Upper lobe of right lung (tissue), 1 donor: Measurements from ENCODE around the gene MYO7B. TPM values are rescaled to one million over a fixed set of nuclear protein-coding genes. Genes with fewer than 3 reads are reported as not detected.

ENCODE experiments used
- ATAC-seq: fragments of 200-7000 bp; cut with Tn5 transposase; one replicate; pipeline ENCODE4 v1.9.1; 2020; ENCODE audit warnings: mild to moderate bottlenecking, moderate library complexity
- DNase-seq: peaks from one replicate; pipeline ENCODE4 v3.0.0-alpha.2; 2020
- H3K27ac ChIP-seq: fragments of 200-600 bp; one replicate; pipeline ENCODE4 v1.8.0; 2022
- H3K27me3 ChIP-seq: fragments of 200-600 bp; one replicate; pipeline ENCODE4 v1.8.0; 2022; ENCODE audit warnings: mild to moderate bottlenecking
- H3K36me3 ChIP-seq: fragments of 200-600 bp; one replicate; pipeline ENCODE4 v1.8.0; 2022
- H3K4me1 ChIP-seq: fragments of 200-600 bp; one replicate; pipeline ENCODE4 v1.8.0; 2022
- H3K4me3 ChIP-seq: fragments of 200-600 bp; one replicate; pipeline ENCODE4 v1.8.0; 2022; ENCODE audit warnings: mild to moderate bottlenecking
- H3K9me3 ChIP-seq: fragments of 200-600 bp; one replicate; pipeline ENCODE4 v1.8.0; 2022
- CTCF ChIP-seq: fragments of 200-600 bp; IDR thresholded peaks from one replicate; pipeline ENCODE4 v1.8.0; 2022; ENCODE audit warnings: antibody characterized with exemption
- intact Hi-C: fragments of 100-400 bp; cut with DNase I; formaldehyde crosslinking; loops from one replicate; pipeline ENCODE4 v1.11.0; 2022
- total RNA-seq: library from RNA; stranded (reverse); fragmentation: NEBNext Ultra II Directional; extraction: Animal tissue kit (Norgen Biotek cat#: 25700); gene quantifications from one replicate; pipeline ENCODE4 v1.2.1, GENCODE V29; 2021
- donor health status: DM: no; HTN: yes; CAD: no; lungs with severe emphysema.

Gene MYO7B
- total RNA-seq, 1 donor from 2014 or later = 2.2 TPM

- H3K9me3 ChIP-seq = no peaks in the 10 kb centered on the region
- no peak overlapping the region for H3K27ac ChIP-seq
- H3K4me3 ChIP-seq = no peak overlapping the region
- DNase-seq (no peak), ATAC-seq (no peak)
- no peaks in the 10 kb centered on the region for H3K27me3 ChIP-seq
- no peaks in the 10 kb centered on the region for H3K4me1 ChIP-seq
- H3K36me3 ChIP-seq = no peaks in the 10 kb centered on the region
- no peak for TF ChIP-seq CTCF
- intact Hi-C loops = no loop called here
These were observed 63.7 kb downstream of the MYO7B start for GRCh38 chr2:127599211-127599610.

- peak; percentile 8 for DNase-seq
- H3K27ac ChIP-seq = no peak overlapping the region
- no peak for ATAC-seq
These were observed 69.5 kb downstream of the MYO7B start for GRCh38 chr2:127604986-127605385.

GRCh38 chr2:127605691-127606263, 70.3 kb downstream of the MYO7B start:
- no peak overlapping the region for H3K4me3 ChIP-seq
- no peak overlapping the region for H3K27ac ChIP-seq
- no peaks in the 10 kb centered on the region for H3K9me3 ChIP-seq
- no peaks in the 10 kb centered on the region for H3K27me3 ChIP-seq
- ATAC-seq (no peak), DNase-seq (peak; percentile 34)
- TF ChIP-seq CTCF = no peak
- no peaks in the 10 kb centered on the region for H3K36me3 ChIP-seq
- intact Hi-C loops = no loop called here
- H3K4me1 ChIP-seq = no peaks in the 10 kb centered on the region

More at GRCh38 chr2:127604986-127605385, 69.5 kb downstream of the MYO7B start:
- intact Hi-C loops = no loop called here
- Histone ChIP-seq H3K36me3 (no peaks in the 10 kb centered on the region), H3K27me3 (no peaks in the 10 kb centered on the region), H3K9me3 (no peaks in the 10 kb centered on the region), H3K4me1 (no peaks in the 10 kb centered on the region), H3K4me3 (no peak overlapping the region)
- TF ChIP-seq CTCF = no peak

GRCh38 chr2:127606625-127607398, 71.3 kb downstream of the MYO7B start:
- TF ChIP-seq CTCF = no peak
- Histone ChIP-seq H3K36me3 (no peaks in the 10 kb centered on the region), H3K4me3 (no peak overlapping the region), H3K4me1 (no peaks in the 10 kb centered on the region), H3K27ac (no peak overlapping the region), H3K27me3 (no peaks in the 10 kb centered on the region), H3K9me3 (no peaks in the 10 kb centered on the region)
- intact Hi-C loops = no loop called here
- peak; percentile 58 for DNase-seq
- ATAC-seq = no peak

DNA sequence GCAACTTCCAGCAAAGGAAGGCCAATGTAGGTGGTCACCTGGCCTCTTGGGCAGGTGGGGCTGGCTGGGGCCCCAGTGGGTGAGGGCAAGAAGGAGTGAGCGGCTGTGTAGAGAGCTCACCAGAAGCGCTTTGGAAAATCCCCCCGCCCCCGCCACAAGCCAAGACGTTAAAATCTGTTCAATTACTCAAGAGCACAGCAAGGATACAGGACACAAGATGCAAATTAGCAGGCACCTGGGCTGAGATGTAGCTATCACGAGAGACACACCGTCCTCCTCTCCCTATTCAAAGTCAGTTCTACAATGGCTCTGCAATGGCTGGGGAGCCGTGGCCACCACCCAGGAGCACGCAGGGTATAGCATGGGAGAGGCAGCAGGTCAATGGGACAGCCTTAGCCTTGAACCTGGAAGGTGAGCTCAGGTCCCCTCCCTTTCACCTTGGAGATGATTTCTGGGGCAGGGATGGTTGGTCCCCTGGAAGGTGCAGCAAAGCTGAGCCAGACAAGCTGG, 72.0 kb downstream of the MYO7B start:
- Histone ChIP-seq H3K27me3 (no peaks in the 10 kb centered on the region), H3K27ac (no peak overlapping the region), H3K9me3 (no peaks in the 10 kb centered on the region), H3K4me3 (no peak overlapping the region), H3K36me3 (no peaks in the 10 kb centered on the region), H3K4me1 (no peaks in the 10 kb centered on the region)
- no peak for DNase-seq
- intact Hi-C loops = no loop called here
- no peak for TF ChIP-seq CTCF
- no peak for ATAC-seq
